Measurements from ENCODE around the gene ZDHHC11.

DNA sequence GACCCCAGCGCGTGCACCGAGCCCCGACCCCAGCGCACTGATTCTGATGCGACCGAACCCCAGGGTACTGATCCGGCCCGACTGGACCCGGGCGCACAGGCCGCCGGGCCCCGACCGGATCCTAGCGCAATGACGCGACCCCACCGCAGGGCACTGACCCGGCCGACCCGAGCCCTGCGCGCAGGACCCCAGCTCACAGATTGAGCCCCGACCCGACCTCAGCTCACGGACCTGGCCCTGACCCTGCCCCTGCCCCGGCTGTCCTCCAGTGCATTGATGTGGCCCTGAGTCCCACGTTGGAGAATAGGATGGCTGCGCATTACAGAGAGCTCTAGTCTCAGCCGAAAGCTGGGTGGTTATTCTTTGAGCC is 42.3 kb upstream of the ZDHHC11 start:
- TF ChIP-seq EZH2phosphoT487 (IDR thresholded peaks at IDR 0.05; ENCODE audit: borderline replicate concordance, low read length), result no peak
- TF ChIP-seq, protein P1, sequence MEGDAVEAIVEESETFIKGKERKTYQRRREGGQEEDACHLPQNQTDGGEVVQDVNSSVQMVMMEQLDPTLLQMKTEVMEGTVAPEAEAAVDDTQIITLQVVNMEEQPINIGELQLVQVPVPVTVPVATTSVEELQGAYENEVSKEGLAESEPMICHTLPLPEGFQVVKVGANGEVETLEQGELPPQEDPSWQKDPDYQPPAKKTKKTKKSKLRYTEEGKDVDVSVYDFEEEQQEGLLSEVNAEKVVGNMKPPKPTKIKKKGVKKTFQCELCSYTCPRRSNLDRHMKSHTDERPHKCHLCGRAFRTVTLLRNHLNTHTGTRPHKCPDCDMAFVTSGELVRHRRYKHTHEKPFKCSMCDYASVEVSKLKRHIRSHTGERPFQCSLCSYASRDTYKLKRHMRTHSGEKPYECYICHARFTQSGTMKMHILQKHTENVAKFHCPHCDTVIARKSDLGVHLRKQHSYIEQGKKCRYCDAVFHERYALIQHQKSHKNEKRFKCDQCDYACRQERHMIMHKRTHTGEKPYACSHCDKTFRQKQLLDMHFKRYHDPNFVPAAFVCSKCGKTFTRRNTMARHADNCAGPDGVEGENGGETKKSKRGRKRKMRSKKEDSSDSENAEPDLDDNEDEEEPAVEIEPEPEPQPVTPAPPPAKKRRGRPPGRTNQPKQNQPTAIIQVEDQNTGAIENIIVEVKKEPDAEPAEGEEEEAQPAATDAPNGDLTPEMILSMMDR (IDR thresholded peaks at IDR 0.05; ENCODE audit: low read depth, low read length, poor library complexity, severe bottlenecking), result no peak

All from DOHH2 (cell line).